EL (cell line): ENCODE measurements around the gene PNMA1.
A peak's percentile ranks its signal among the peaks of the same experiment; 100 is the strongest.

Experiments
- DNase-seq: peaks from one replicate; pipeline ENCODE4 v3.0.0-alpha.2; 2016

The PNMA1 gene

GRCh38 chr14:73661872-73662271, 52.3 kb downstream of the PNMA1 start:
- peak; percentile 61 for DNase-seq
